Left kidney (tissue), 2 donors: ENCODE measurements around the gene HRH3. TPM values are rescaled to one million over a fixed set of nuclear protein-coding genes. Genes with fewer than 3 reads are reported as not detected.

Source experiments
- DNase-seq: peaks from one replicate; pipeline ENCODE4 v3.0.0-alpha.2; 2013
- polyA plus RNA-seq: library from polyadenylated mRNA; unstranded; fragments of 120-200 nt; gene quantifications from one replicate; pipeline ENCODE4 v1.2.1, GENCODE V29; 2013; ENCODE audit not compliant: insufficient read length

Gene HRH3
- polyA plus RNA-seq, 1 donor: 0.15 TPM

DNA sequence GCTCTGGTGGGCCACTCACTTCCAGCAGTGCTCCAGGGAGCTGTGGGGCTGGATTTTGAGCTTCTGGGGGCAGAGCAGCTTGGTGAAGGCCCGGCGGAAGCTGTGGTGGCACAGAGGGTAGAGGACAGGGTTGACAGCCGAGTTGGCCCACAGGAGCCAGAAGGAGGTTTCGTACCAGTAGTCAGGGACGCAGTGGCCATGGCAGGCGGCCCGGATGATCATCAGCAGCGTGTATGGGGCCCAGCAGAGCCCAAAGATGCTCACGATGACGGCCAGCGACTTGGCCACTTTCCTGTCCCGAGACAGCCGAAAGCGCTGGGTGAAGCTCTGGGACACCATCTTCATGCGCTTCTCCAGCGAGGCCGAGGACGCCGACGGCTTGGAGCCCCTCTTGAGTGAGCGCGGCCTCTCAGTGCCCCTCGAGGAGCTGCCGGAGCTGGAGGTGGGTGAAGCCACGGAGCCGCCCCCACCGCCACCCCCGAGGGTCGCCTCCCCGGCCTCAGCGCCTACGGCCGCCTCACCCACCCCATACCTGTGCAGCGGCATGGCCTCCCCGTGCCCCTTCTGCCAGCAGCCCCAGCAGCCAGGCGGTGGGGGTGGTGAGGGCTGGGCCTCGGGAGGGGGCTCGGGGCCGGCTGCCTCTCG is 4.0 kb downstream of the HRH3 start:
- no peak for DNase-seq

DNA sequence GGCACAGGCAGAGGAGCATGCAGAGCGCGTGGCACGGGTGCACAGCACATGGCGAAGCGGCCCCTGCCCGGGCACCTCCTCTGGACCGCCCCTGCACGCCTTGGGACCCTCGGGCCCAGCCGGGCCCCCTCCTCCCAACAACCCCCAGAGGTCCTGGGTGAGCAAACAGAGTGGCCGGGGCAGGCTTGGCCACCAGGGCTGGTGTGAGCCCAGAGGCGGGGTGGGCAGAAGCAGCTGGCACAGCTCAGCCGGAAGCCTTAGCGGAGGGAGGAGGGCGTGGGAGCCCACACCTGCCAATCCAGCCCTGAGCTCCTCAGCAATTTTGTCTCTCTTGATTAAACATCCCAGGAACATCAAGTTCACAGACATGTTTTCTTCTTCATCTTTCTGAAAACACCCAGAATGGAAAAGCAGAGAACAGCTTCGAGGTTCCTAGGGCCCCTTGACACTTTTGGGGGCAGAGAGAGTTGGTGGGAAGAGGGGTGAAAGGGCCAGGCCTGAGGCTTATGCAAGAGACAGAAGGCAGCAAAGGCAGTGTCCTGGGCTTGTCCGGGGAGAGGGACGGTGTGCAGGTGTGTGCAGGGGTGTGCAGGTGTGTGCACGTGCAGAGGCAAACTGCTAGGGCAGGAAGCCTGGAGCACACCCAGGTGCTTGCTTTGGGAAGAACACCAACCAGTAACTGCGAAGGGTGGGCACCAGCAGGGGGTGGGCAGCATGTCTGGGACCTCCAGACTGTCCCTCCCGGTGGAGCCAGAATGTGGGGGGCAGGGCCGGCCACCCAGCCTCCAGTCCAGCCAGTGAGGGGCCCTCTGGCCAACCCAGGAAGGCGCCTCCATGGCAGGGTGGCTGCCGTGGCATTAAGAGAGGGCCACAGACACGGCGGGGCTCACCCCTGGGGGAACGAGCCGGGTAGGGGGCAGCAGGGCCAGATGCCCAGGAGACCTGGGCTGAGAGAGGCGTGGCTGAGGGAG is 4.8 kb downstream of the HRH3 start:
- DNase-seq: no peak

DNA sequence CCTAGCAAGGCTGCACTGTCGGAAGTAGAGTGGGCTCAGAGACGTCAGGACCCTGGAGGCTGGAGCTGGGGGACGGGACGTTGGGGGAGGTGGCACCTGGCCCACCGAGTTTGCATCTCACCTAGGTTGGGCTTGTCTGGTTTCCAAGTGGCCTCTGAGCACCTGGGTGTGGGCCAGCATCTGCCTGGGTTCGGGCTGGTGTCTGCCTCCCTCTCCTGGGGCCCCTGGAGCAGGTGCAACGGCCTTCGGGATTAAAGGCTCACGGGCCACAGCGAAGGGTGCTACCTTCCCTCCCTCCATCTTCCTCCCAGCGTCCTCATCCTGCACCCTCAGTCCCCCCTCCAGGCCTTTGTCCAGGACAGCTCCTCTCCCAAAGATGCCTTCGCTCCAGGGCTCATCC is 6.0 kb downstream of the HRH3 start:
- DNase-seq: no peak

DNA sequence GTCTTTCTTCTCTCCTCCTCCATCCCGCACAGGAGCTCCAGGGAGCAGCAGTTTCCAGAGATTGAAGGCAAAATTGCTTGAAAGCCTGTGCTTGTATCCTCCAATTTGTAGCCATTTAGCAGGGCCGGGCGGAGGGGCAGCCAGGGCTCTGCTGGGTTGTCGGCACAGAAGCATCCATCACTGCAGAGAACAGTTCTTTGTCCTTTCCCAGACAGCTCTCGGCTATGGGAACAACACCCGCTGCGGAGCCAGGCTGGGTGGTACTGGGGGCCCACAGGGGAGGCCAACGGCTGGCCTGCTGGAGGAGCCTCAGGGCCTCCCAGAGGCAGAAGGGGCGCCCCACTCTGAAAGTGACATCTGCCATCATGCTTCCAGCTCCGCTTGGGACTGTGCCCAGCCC is 7.8 kb downstream of the HRH3 start:
- no peak for DNase-seq

DNA sequence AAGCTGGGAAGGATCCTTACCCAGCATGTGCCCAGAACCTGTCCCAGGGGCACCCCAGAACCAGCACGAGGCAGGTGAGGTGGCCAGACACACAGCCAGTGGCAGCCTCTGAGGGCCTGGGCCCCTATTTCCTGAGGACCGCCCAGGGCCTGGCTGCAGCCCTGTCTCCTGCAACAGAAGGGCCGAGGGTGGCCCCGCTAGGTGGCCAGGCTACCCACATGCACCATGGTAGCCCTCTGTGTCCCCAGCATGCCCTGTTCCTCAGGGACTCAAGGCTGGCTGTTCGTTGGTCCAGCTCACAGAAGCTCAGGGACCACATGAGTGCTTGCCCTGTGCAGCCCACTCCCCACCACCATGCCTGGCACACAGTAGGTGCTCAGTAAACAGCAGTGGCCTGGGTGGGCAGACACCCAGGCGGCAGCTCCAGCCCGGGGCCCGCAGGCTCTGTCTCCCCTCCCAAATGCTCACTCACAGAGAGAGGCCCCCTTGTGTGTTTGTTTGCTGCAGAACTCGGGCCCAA is 8.2 kb downstream of the HRH3 start:
- no peak for DNase-seq

DNA sequence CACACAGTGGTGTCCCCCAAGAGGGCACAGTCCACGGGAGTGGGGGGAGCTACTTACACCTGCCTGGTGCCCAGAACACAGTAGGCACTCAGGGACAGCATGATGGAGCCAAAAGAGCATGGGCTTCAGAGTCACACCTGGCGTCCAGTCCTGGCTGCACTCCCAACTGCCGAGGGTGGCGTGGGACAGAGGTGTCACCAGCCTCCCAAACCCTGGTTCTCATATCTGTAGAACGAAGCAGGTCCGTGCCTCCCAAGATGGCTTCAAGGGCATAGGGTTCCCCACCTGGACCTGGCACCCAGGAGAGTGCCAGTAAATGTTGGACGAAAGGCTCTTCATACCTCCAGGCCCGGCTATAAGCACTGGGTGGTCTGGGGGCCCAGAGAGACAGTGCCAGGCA is 8.9 kb downstream of the HRH3 start:
- DNase-seq: no peak

DNA sequence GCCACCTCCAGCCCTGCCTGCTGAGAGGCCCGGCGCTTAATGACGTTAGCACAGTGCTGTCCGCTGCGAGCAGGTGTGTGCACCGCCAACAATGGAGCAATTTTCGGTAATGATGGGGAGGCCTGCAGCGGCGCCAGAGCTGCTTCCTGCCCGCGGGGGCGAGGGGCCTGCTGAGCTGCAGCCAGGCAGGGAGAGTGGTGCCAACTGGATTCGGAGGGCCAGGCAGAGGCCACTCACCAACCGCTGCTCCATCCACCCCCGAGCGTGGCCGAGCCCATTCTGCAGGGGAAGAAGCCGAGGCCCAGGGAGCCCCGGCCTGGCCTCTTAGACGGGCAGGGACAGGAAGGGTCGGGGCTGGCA is 9.6 kb downstream of the HRH3 start:
- DNase-seq: no peak

DNA sequence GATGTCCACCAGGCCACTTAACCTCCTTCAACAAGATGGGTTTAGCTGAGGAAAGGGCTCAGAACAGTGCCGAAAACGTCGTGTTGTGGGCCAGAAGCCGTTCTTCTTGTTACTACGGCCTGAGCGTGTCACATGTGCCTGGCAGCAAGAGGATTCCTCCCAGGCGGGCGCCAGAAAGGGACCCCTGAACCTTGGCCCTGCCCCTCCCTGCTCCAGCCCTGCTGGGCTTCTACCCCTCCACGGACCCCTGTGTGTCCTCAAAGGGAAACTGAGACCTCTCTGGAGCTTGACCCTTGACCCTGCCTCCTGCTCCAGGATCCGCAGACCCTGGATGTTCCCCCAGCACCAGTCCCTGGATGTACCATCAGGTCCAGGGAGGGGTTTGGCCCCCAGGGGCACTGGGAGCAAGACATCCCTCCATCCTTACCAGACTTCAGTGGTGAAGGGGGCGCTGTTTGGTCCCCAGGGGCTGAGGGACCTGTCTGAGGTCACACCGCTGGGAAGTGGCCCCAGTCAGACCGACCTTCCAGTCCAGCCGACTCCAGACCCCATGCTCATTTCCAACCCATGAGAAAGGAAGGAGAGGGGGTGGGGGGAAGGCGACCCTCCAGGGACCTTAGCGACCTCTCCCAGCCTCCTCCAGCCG is 10.1 kb downstream of the HRH3 start:
- no peak for DNase-seq

DNA sequence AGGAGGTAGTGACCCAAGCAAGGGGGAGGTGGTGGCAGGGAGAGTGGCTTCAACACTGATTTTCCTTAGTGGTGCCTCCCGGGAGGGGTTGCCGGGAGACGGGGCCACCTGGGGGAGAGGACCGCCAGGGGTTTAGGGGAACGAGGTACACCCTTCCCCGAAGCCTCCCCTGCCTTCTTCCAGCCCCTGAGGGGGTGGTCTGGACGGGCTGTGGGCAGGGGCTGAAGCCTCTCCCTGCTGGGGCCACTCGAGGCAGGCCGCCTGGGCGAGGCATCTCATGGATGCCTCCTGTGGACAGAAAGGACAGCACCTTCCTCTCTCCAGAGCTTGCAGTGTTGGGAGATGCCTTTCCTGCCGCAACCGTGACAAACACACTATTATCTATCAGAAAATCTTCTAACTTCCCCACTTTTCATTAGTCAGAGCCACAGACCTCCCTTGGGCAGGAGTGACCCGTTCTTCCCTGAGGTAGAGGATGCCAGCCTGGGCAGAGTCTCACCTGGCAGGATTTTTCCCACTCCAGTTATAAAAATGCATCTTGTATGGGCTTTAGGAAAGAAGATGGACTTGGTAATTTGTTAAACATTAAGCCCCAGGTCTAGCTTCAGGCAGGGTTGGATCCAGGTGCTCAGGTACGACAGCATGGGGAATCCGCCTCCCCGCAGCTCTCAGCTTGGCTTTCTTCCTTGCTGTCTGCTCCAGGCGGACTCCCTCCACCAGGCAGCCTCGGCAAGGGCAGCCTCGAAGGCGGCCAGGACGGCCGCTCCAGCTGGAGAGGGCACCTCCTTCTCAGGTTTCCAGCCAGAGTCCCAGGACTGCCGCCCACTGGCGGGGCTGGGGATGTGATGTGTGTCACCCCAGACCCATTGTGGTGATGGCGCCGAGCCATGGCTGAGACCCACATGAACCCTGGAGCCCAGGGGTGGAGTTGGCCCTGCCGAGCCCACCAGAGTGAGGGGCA is 11.0 kb downstream of the HRH3 start:
- DNase-seq: no peak

DNA sequence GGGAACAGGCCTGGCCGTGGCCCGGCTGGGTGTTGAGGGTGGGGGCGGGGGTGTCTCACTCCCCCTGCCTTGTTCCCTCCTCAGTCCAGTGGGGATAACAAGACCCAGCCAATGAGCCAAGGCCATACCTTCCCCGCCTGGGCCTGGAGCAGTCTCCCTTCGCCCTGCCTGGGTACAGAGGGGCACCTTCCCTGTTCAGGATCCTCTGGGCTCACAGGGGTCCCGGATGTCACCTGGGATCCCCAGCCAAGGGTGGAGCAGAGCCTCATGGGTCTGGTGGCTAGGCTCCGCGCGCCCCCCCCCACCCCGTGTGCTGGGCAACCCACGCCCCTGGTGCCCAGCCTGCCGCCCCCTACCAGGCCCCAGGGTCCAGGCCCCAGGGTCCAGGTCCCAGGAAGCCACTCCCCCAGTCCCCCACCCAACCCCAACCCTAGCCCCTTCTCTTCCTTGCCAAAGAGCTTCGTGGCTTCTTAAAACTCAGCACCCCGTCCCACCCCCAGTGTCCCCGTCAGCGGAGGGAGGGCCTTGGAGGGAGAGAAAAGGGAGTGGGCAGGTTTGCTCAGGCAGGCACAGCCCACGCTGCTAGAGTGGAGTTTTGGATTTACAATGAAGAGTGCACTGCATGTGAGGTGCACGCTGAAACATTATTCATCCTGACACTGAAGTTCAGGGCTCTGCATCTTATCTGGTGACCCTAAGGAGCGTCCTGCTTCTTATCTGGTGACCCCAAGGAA is 11.8 kb downstream of the HRH3 start:
- DNase-seq: no peak

DNA sequence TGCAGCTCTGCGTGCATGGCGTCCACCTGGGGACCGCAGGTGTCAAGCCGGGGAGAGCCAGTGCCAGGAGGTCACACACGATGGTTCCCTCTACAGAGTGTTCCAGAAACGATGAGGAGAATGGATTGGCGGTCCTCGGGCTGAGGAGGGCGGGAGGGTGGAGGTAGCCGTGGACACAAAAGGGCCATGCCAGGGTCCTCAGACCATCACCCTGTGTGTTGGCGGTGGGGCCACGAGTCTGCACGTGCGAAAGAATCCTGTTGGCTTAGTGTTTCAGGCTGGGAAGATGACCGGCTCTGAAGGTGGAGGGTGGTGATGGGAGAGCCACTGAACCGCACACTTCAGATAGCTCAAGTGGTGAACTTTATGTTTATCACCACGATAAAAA is 13.7 kb downstream of the HRH3 start:
- no peak for DNase-seq

DNA sequence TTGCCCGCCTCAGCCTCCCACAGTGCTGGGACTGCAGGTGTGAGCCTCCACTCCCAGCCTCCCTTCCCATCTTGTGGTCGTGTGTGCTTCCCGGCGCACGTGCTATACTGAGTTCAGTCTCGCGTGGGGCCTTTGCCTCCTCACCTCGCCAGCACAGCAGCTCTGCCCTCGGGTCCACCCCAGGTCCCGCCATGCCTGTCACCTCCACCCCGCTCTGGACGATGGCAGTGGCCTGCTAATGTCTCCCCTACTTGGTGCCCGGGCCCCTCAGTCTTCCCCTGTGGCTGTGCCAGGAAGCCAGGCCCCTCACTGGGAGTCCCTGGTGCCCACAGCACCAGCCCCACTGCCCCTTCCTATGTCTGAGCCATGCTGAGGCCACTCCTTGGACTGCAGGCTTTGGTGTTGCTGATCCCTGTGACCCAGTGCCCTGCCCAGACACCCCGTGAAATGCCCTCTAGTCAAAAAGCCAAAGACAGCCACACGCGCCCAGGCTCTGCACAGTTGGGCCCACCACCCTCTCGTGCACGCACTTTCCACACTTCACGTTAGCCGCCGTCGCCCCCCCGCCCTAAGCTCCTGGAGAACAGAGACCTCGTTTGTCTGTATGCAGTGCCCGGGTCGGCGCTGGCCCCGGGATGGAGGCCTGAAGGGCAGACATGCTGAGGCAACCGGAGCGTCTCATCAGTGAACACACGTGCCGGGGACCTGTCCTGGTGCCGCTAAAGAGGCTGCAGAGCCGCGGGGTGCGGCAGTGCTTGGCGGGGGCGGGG is 14.3 kb downstream of the HRH3 start:
- DNase-seq: no peak

DNA sequence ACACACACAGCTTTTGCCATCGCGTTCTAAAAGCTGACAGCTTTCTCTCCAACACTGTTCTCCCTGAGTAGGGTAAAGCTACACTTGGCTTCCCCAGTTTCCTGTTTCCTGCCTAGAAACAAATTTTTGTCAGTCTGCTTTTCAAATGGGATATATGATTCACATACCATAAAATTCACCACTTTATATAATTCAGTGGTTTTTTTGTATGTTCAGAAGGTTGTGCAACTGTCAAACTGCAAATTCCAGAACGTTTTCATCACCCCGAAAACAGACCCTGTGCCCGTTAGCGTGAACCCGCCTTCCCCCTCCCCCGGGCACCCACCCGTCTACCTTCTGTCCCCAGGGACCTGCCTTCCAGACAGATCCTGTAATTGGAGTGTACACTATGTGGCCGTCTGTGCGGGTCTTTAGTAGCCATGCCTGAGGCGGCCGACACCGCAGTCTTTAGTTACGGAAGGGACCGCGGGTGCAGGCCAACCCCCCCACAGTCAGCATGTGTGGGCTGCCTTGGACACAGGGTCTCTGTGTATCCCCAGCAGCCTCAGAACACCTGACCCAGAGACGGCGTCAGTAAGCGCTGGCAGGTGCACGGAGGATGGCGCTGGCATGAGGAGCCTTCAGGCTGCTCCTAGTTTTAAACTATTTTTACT is 16.6 kb downstream of the HRH3 start:
- no peak for DNase-seq

DNA sequence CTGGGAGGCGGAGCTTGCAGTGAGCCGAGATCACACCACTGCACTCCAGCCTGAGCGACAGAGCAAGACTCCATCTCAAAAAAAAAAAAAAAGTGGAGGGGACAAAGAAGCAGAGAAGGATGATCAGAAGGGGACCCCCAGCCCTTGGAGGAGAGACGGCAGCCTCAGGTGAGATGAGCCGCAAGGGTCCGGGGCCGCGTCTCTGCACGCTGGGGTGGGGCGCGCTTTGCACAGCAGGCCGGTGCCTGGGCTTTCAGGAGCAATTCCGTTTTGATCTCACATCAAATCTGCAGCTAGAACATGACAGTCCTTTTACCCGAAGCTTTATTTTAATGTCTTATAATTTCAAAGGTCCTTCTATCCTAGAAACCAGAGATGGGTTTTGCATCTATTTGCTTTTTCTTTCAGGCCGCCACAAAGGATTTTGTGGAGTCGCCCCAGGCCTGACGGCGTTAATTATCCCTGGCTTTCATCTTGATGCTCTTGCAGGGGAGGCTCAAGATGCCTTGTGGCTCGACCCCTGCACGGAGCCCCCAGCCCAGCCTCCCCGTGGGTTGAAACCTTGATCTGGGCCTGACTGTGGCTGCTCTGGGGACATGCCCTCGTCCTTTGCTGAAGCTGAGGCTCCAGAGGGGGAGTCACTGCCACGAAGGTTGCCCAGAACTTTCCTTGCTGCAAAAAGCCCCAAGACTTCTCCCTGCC is 17.3 kb downstream of the HRH3 start:
- DNase-seq: no peak

DNA sequence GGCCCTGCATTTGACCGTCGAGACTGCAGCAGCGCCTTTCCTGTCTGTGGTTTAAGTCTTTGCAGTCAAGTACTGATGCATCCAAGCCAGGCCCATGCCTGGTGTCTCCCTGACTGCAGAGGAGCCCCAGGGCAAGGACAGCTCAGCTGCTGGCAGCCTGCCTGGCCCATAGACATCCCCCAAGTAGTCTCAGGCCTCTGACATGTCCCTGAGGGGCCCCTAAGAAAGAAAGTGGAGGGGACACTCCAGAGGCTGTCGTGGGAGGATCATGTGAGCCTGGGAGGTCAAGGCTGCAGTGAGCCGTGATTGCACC is 18.0 kb downstream of the HRH3 start:
- no peak for DNase-seq

DNA sequence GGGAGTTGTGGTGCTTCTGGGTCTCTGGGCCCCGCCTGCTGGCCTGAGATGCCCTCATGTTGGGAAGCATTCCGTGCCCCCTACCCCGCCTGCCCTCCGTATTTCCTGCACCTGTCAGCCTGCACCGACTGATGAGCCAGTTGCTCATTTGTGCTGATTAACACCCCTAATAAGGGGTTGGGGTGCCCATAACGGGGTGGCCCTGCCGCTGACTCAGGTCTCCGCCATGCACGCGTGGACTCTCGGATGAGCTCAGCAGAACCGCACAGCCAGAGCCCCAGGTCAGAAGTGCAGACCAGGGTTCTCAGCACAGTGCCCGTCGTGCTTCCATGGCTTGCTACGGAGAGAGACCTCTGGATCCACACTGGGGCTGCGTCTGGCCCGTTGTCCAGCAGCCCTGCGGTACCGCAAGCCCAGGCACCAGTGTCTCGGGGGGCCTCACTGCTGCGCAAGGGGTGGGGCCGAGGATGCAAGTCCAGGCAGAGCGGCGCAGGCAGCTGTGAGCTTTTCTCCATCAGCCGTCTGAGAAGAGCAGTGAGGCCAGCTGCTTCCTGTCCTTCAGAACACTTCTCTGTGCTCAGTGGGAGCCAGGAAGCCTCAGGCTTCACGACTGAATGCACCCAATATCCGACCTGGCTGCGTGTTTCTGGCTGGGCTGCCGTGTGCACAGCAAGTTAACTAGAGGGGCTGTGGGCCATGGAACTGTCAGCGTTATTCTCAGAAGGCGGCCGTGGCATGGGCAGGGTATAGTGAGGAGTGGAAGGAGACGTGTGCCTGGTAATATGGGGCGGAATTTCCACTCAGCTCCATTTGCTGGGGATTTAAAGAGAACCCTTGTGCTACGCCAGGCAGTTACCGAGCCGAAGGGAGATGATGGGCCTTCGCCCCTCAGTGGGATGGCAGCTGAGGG is 18.6 kb downstream of the HRH3 start:
- no peak for DNase-seq

DNA sequence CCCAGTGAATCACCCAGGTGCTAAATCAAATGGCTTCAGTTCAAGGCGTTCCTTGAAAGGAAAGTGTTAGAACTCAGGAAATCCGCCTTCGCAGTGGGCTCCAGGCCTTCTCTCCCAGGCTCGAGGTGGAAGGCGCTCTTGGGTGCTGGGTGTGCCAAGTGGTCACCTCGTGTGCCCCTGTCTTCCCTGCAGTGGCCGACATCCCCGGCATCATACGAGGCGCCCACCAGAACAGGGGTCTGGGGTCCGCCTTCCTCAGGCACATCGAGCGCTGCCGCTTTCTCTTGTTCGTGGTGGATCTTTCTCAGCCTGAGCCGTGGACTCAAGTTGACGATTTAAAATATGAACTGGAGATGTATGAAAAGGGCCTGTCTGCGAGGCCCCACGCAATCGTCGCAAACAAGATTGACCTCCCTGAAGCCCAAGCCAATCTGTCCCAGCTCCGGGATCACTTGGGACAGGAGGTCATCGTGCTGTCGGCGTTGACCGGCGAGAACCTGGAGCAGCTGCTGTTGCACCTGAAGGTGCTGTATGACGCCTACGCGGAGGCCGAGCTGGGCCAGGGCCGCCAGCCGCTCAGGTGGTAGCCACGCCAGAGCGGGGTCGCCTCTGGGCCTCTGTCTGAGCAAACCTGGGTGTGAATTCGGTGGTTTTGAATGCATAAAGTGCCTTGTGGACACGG is 19.4 kb downstream of the HRH3 start:
- no peak for DNase-seq

DNA sequence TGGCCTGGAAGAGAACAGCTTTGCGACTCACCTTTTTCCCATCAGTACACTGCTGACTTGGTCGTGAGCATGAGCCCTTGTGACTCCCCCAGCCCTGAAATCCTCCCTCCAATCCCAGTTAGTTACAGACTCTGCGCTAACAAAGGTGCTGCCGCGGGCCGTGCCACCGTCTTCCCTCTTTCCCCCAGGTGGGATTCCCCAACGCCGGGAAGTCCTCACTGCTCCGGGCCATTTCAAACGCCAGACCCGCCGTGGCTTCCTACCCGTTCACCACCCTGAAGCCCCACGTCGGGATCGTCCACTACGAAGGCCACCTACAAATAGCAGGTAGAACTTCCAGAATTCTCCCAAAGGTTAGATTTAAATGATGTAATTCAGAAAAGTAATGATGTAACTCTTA is 21.1 kb downstream of the HRH3 start:
- no peak for DNase-seq
